GM23338 (cell line): Measurements from ENCODE around the gene DMD. TPM values are rescaled to one million over a fixed set of nuclear protein-coding genes. Genes with fewer than 3 reads are reported as not detected.

Source experiments
- ATAC-seq: fragments of 200-7000 bp; cut with Tn5 transposase; 3 replicates; pipeline ENCODE4 v1.9.1; 2020
- DNase-seq: peaks from one replicate; pipeline ENCODE4 v3.0.0-alpha.2; 2015; ENCODE audit warnings: low spot score
- H2AFZ ChIP-seq: fragments of 200-600 bp; sonication (generic); 2 replicates; pipeline ENCODE4 v1.8.0; 2016; ENCODE audit warnings: antibody characterized with exemption, mild to moderate bottlenecking, moderate library complexity
- H3F3A ChIP-seq: fragments of 200-600 bp; sonication (generic); replicated peaks from 2 replicates; pipeline ENCODE4 v1.8.0; 2017; ENCODE audit warnings: antibody characterized with exemption, mixed run types, low read depth
- H3K27ac ChIP-seq: fragments of 200-600 bp; sonication (generic); 2 replicates; pipeline ENCODE4 v1.6.1; 2016; ENCODE audit warnings: low read depth
- H3K27me3 ChIP-seq: fragments of 200-600 bp; sonication (generic); 2 replicates; pipeline ENCODE4 v1.8.0; 2016; ENCODE audit warnings: mild to moderate bottlenecking, mixed run types, moderate library complexity; ENCODE audit not compliant: insufficient read depth
- H3K36me3 ChIP-seq: fragments of 200-600 bp; sonication (generic); 2 replicates; pipeline ENCODE4 v1.8.0; 2016; ENCODE audit warnings: mild to moderate bottlenecking; ENCODE audit not compliant: insufficient read depth
- H3K4me1 ChIP-seq: fragments of 200-600 bp; sonication (generic); 2 replicates; pipeline ENCODE4 v1.8.0; 2016; ENCODE audit warnings: mild to moderate bottlenecking, moderate library complexity; ENCODE audit not compliant: insufficient read depth
- H3K4me2 ChIP-seq: fragments of 200-600 bp; sonication (generic); 2 replicates; pipeline ENCODE4 v1.7.1; 2017; ENCODE audit warnings: mixed run types
- H3K4me3 ChIP-seq: fragments of 200-600 bp; sonication (generic); 2 replicates; pipeline ENCODE4 v1.6.1; 2016; ENCODE audit warnings: mixed run types
- H3K79me2 ChIP-seq: fragments of 200-600 bp; sonication (generic); replicated peaks from 2 replicates; pipeline ENCODE4 v1.8.0; 2017; ENCODE audit warnings: mild to moderate bottlenecking; ENCODE audit not compliant: insufficient read depth
- H3K9me2 ChIP-seq: fragments of 200-600 bp; sonication (generic); 2 replicates; pipeline ENCODE4 v1.8.0; 2017; ENCODE audit not compliant: insufficient read depth
- H4K20me1 ChIP-seq: fragments of 200-600 bp; sonication (generic); replicated peaks from 2 replicates; pipeline ENCODE4 v1.8.0; 2017; ENCODE audit warnings: mild to moderate bottlenecking; ENCODE audit not compliant: insufficient read depth
- H3K27ac Mint-ChIP-seq: 2 replicates; pipeline ENCODE4 v1.8.0; 2020; ENCODE audit warnings: inconsistent platforms, mild to moderate bottlenecking, moderate library complexity, mixed read lengths
- H3K27me3 Mint-ChIP-seq: 3 replicates; pipeline ENCODE4 v1.8.0; 2022; ENCODE audit warnings: low read depth, mild to moderate bottlenecking, moderate library complexity, mixed read lengths, inconsistent platforms; ENCODE audit not compliant: insufficient read depth, poor library complexity
- H3K36me3 Mint-ChIP-seq: 3 replicates; pipeline ENCODE4 v1.8.0; 2021; ENCODE audit warnings: low read depth, mild to moderate bottlenecking, inconsistent platforms, moderate library complexity, mixed read lengths
- H3K4me1 Mint-ChIP-seq: 3 replicates; pipeline ENCODE4 v1.8.0; 2020; ENCODE audit warnings: mild to moderate bottlenecking, inconsistent platforms, mixed read lengths
- H3K4me3 Mint-ChIP-seq: 3 replicates; pipeline ENCODE4 v1.8.0; 2021; ENCODE audit warnings: moderate library complexity, mild to moderate bottlenecking, inconsistent platforms, mixed read lengths
- H3K9me3 Mint-ChIP-seq: 3 replicates; pipeline ENCODE4 v1.8.0; 2020; ENCODE audit warnings: moderate library complexity, mild to moderate bottlenecking, inconsistent platforms, mixed read lengths
- CTCF ChIP-seq, 2 experiments: fragments of 200-600 bp in 1 of 2; sonication (generic) in 1 of 2; conservative IDR thresholded peaks; 2 replicates each; pipeline versions ENCODE4 v1.5.1 to v1.6.1; 2016 to 2017; ENCODE audit warnings: antibody characterized with exemption in 2 of 2, low read depth in 2 of 2, mild to moderate bottlenecking in 2 of 2, moderate library complexity in 1 of 2
- ETS1 ChIP-seq: IDR thresholded peaks from 2 replicates; pipeline ENCODE4 v1.6.1; 2016; ENCODE audit warnings: antibody characterized with exemption
- JUNB ChIP-seq: IDR thresholded peaks from one replicate; pipeline ENCODE4 v1.6.1; 2016; ENCODE audit warnings: antibody characterized with exemption; ENCODE audit not compliant: unreplicated experiment
- NANOG ChIP-seq: IDR thresholded peaks from 2 replicates; pipeline ENCODE4 v1.6.1; 2016; ENCODE audit warnings: antibody characterized with exemption, borderline replicate concordance
- STAT1 ChIP-seq: IDR thresholded peaks from one replicate; pipeline ENCODE4 v1.6.1; 2016; ENCODE audit warnings: antibody characterized with exemption; ENCODE audit not compliant: unreplicated experiment
- ZNF114 ChIP-seq: fragments of 250-450 bp; sonication (Bioruptor Pico); IDR thresholded peaks from 2 replicates; pipeline ENCODE4 v1.5.0; 2020; ENCODE audit warnings: mild to moderate bottlenecking, moderate library complexity
- ZNF462 ChIP-seq: fragments of 250-450 bp; sonication (Bioruptor Pico); IDR thresholded peaks from 2 replicates; pipeline ENCODE4 v1.5.0; 2020; ENCODE audit warnings: mild to moderate bottlenecking, moderate library complexity
- polyA plus RNA-seq: library from polyadenylated mRNA; unstranded; fragments of >200 nt; fragmentation: Nextera tagmentation; extraction: Ambion mirVana; gene quantifications from 2 replicates; pipeline ENCODE4 v1.2.1, GENCODE V29; 2016
- total RNA-seq: library from RNA; depleted of rRNA; stranded (reverse); fragments of >200 nt; shearing (Covaris generic); gene quantifications from 2 replicates; pipeline ENCODE4 v1.2.3, GENCODE V29; 2014

The DMD gene
- total and polyA plus RNA-seq, 2 experiments from 2014 or later: 4.5 to 7.6 TPM

- no peak for TF ChIP-seq ZNF462
- TF ChIP-seq ETS1: no peak
These were observed 1822.4 kb downstream of the DMD start (continued) for GRCh38 chrX:31388946-31389345.

GRCh38 chrX:31384471-31384870, 1826.9 kb downstream of the DMD start:
- H3K4me3 Mint-ChIP-seq: no peak overlapping the region
- H3K27me3 Mint-ChIP-seq: peaks cover 6% of the 10 kb centered on the region
- ATAC-seq (no peak), DNase-seq (no peak)
- no peaks in the 10 kb centered on the region for H3K79me2 ChIP-seq
- no peaks in the 10 kb centered on the region for H3K4me1 ChIP-seq
- H3K9me3 Mint-ChIP-seq: no peaks in the 10 kb centered on the region; the same call in 2 of the 3 replicates
- no peak overlapping the region for H3K27ac Mint-ChIP-seq
- no peak overlapping the region for H3K4me2 ChIP-seq
- no peaks in the 10 kb centered on the region for H4K20me1 ChIP-seq
- no peaks in the 10 kb centered on the region for H3K36me3 Mint-ChIP-seq
- no peak overlapping the region for H3K27ac ChIP-seq
- H2AFZ ChIP-seq: no peak overlapping the region
- H3K4me3 ChIP-seq: no peak overlapping the region
- H3K9me2 ChIP-seq: no peaks in the 10 kb centered on the region
- H3K4me1 Mint-ChIP-seq: peaks cover 10% of the 10 kb centered on the region; the same call in 2 of the 3 replicates
- H3K27me3 ChIP-seq: no peaks in the 10 kb centered on the region
- no peaks in the 10 kb centered on the region for H3K36me3 ChIP-seq
- H3F3A ChIP-seq: no peaks in the 10 kb centered on the region
- TF ChIP-seq NANOG (no peak), JUNB (no peak), CTCF (conservative IDR thresholded peaks at IDR 0.05; ENCODE audit: low read depth in 2 of 2) (no peak), ZNF114 (CRISPR knock-in tag) (no peak), STAT1 (no peak), ZNF462 (no peak)
